Caco-2 (cell line): ENCODE data around the gene BZW2. TPM values are rescaled to one million over a fixed set of nuclear protein-coding genes. Genes with fewer than 3 reads are reported as not detected.

ENCODE experiments used
- BruUV-seq: library from RNA; stranded (reverse); fragments of 400-500 nt; replicated peaks from 2 replicates; lab custom pipeline; 2021; lab: Mats Ljungman, UMichigan
- CTCF ChIA-PET: fragments of 300-600 bp; sonication (Branson Sonifier 250); formaldehyde crosslinking; loops from one replicate; lab custom pipeline; 2022; ENCODE audit warnings: antibody characterized with exemption; lab: Charles Lee
- POLR2A ChIA-PET: fragments of 300-600 bp; sonication (Branson Sonifier 250); formaldehyde crosslinking; loops from one replicate; lab custom pipeline; 2022; ENCODE audit warnings: antibody characterized with exemption; lab: Charles Lee
- DNase-seq, 2 experiments: peaks; one replicate each; pipeline versions ENCODE4 v3.0.0 to v3.0.0-alpha.2; 2020 to 2022
- H3K27me3 ChIP-seq: replicated peaks from 2 replicates; pipeline ENCODE4 v1.6.0; 2011; ENCODE audit warnings: low read length; ENCODE audit not compliant: control insufficient read depth, insufficient read depth
- H3K36me3 ChIP-seq: 2 replicates; pipeline ENCODE4 v1.5.1; 2011; ENCODE audit warnings: low read length; ENCODE audit not compliant: control insufficient read depth, insufficient read depth
- H3K4me1 ChIP-seq: fragments of 250-450 bp; sonication (Bioruptor Pico); 2 replicates; pipeline ENCODE4 v1.5.1; 2020; ENCODE audit warnings: mild to moderate bottlenecking
- H3K4me3 ChIP-seq: 2 replicates; pipeline ENCODE4 v1.5.1; 2011; ENCODE audit warnings: low read depth, mild to moderate bottlenecking, control low read depth, low read length
- H3K9me3 ChIP-seq: fragments of 250-450 bp; sonication (Bioruptor Pico); 2 replicates; pipeline ENCODE4 v1.5.1; 2020; ENCODE audit warnings: mild to moderate bottlenecking, moderate library complexity
- H3K27ac Mint-ChIP-seq: one replicate; pipeline ENCODE4 v1.8.0; 2022; ENCODE audit warnings: mixed read lengths; ENCODE audit not compliant: unreplicated experiment
- H3K27me3 Mint-ChIP-seq: one replicate; pipeline ENCODE4 v1.8.0; 2022; ENCODE audit warnings: mixed read lengths; ENCODE audit not compliant: insufficient read depth, unreplicated experiment
- H3K36me3 Mint-ChIP-seq: one replicate; pipeline ENCODE4 v1.8.0; 2022; ENCODE audit warnings: mild to moderate bottlenecking, mixed read lengths; ENCODE audit not compliant: insufficient read depth, unreplicated experiment
- H3K4me1 Mint-ChIP-seq: one replicate; pipeline ENCODE4 v1.8.0; 2022; ENCODE audit warnings: low read depth, mixed read lengths; ENCODE audit not compliant: unreplicated experiment
- H3K4me3 Mint-ChIP-seq: one replicate; pipeline ENCODE4 v1.8.0; 2022; ENCODE audit warnings: mild to moderate bottlenecking, moderate library complexity, mixed read lengths; ENCODE audit not compliant: unreplicated experiment
- H3K9me3 Mint-ChIP-seq: one replicate; pipeline ENCODE4 v1.8.0; 2022; ENCODE audit warnings: mixed read lengths; ENCODE audit not compliant: unreplicated experiment
- intact Hi-C: fragments of 100-400 bp; cut with micrococcal nuclease; formaldehyde crosslinking; loops from one replicate; pipeline ENCODE4 v1.10.0; 2022; ENCODE audit not compliant: unreplicated experiment
- total RNA-seq: library from RNA; stranded (reverse); gene quantifications from 2 replicates; pipeline ENCODE4 v1.2.3, GENCODE V29; 2022
- TF ChIP-seq, protein P1 (sequence below), 2 experiments: fragments of 200-600 bp in 1 of 2; IDR thresholded peaks; 1 replicate in 1 of 2; 2 replicates in 1 of 2; pipeline versions ENCODE4 v1.5.1 to v1.8.0; 2011 to 2022; ENCODE audit warnings: antibody characterized with exemption in 1 of 2, control low read depth in 1 of 2, inconsistent platforms in 1 of 2, low read depth in 1 of 2, low read length in 1 of 2, mild to moderate bottlenecking in 1 of 2, moderate library complexity in 1 of 2; ENCODE audit not compliant: insufficient read depth in 1 of 2, severe bottlenecking in 1 of 2, unreplicated experiment in 1 of 2

Gene BZW2
- total RNA-seq, 1 experiment from 2014 or later = 148 TPM

DNA sequence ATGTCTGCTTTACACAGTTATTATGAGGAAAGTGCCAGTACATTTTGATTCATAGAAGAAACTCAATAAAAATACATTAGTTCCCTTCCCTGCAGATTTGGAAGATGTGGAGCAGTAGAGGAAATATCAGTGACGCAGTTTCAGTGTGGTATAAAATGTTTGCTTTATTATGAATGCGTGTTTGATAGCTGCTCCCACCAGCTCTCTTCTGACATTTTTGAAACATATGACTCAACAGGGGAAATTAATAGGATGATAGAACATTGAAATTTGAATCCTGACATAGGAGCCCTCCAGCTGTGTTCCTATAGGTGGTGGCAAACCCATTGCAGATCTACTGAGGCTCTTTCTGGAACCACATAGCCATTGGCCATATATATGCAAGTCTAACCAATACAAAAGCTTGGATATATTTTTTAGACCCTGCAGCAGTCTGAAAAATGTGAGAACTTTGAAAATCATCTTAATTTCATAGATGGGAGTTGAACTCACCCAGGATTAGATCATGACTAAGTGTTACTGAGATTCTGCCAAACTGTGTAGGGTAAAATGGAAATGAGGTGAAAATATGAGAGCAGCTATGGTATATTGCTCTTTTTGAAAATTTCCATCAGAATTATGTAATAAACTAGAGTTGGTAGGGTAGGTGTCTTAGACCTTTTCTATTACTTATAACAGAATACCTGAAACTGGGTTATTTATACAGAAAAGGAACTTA, 47.8 kb downstream of the BZW2 start:
- Histone ChIP-seq H3K36me3 (peaks cover 2% of the 10 kb centered on the region; the same call in 1 of the 2 replicates), H3K4me3 (no peak overlapping the region), H3K4me1 (no peaks in the 10 kb centered on the region), H3K27me3 (no peaks in the 10 kb centered on the region), H3K9me3 (no peaks in the 10 kb centered on the region)
- Mint-ChIP-seq H3K36me3 (peaks cover 95% of the 10 kb centered on the region), H3K27ac (no peak overlapping the region), H3K4me3 (no peak overlapping the region), H3K4me1 (no peaks in the 10 kb centered on the region), H3K9me3 (no peaks in the 10 kb centered on the region), H3K27me3 (no peaks in the 10 kb centered on the region)
- ChIA-PET CTCF (interaction anchor here (1.7 kb wide), 1 partner anchor 110 kb away, joined by 7 read pairs; the partner anchor contains the start of gene AGR2), POLR2A (no interaction called here)
- TF ChIP-seq, protein P1, sequence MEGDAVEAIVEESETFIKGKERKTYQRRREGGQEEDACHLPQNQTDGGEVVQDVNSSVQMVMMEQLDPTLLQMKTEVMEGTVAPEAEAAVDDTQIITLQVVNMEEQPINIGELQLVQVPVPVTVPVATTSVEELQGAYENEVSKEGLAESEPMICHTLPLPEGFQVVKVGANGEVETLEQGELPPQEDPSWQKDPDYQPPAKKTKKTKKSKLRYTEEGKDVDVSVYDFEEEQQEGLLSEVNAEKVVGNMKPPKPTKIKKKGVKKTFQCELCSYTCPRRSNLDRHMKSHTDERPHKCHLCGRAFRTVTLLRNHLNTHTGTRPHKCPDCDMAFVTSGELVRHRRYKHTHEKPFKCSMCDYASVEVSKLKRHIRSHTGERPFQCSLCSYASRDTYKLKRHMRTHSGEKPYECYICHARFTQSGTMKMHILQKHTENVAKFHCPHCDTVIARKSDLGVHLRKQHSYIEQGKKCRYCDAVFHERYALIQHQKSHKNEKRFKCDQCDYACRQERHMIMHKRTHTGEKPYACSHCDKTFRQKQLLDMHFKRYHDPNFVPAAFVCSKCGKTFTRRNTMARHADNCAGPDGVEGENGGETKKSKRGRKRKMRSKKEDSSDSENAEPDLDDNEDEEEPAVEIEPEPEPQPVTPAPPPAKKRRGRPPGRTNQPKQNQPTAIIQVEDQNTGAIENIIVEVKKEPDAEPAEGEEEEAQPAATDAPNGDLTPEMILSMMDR (IDR thresholded peaks at IDR 0.05; ENCODE audit: insufficient read depth in 1 of 2, low read depth in 1 of 2, low read length in 1 of 2, severe bottlenecking in 1 of 2, unreplicated experiment in 1 of 2) = no peak
- intact Hi-C loops = loop anchor here (2.0 kb wide), 1 partner anchor 225 kb away; no protein-coding TSS in a partner anchor
- BruUV-seq = no TSS peak
- DNase-seq = no peak

DNA sequence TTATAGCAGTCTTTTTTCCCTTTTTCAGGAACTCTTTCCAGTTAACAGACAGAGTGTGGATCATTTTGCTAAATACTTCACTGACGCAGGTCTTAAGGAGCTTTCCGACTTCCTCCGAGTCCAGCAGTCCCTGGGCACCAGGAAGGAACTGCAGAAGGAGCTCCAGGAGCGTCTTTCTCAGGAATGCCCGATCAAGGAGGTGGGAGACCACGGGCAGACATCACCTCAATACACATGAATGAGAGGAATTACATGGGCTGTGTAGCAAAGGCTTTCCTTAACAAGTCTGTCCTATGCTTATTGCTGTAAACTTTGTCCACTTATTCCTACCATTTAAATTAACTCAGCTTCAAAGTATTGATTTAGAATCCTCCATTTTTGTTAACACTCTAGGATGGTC, 48.8 kb downstream of the BZW2 start:
- H3K9me3 ChIP-seq = no peaks in the 10 kb centered on the region
- ChIA-PET CTCF (interaction anchor here (1.2 to 1.7 kb wide), 3 partner anchors 107 to 223 kb away, joined by 5 to 8 read pairs (median 7); partner anchors contain the start of gene AGR2), POLR2A (no interaction called here)
- H3K27me3 Mint-ChIP-seq = no peaks in the 10 kb centered on the region
- no peak overlapping the region for H3K4me3 Mint-ChIP-seq
- peaks cover 2% of the 10 kb centered on the region; the same call in 1 of the 2 replicates for H3K36me3 ChIP-seq
- H3K4me1 ChIP-seq = no peaks in the 10 kb centered on the region
- no peak overlapping the region for H3K27ac Mint-ChIP-seq
- no peaks in the 10 kb centered on the region for H3K9me3 Mint-ChIP-seq
- H3K36me3 Mint-ChIP-seq = peaks cover 95% of the 10 kb centered on the region
- no peaks in the 10 kb centered on the region for H3K4me1 Mint-ChIP-seq
- H3K27me3 ChIP-seq = no peaks in the 10 kb centered on the region
- H3K4me3 ChIP-seq = no peak overlapping the region
- DNase-seq = no peak
- intact Hi-C loops = loop anchor here (1.0 to 5.0 kb wide), 3 partner anchors 58 to 263 kb away; partner anchors contain the start of gene TSPAN13
- TF ChIP-seq, protein P1 (IDR thresholded peaks at IDR 0.05; ENCODE audit: insufficient read depth in 1 of 2, low read depth in 1 of 2, low read length in 1 of 2, severe bottlenecking in 1 of 2, unreplicated experiment in 1 of 2) = no peak
- BruUV-seq = no TSS peak

DNA sequence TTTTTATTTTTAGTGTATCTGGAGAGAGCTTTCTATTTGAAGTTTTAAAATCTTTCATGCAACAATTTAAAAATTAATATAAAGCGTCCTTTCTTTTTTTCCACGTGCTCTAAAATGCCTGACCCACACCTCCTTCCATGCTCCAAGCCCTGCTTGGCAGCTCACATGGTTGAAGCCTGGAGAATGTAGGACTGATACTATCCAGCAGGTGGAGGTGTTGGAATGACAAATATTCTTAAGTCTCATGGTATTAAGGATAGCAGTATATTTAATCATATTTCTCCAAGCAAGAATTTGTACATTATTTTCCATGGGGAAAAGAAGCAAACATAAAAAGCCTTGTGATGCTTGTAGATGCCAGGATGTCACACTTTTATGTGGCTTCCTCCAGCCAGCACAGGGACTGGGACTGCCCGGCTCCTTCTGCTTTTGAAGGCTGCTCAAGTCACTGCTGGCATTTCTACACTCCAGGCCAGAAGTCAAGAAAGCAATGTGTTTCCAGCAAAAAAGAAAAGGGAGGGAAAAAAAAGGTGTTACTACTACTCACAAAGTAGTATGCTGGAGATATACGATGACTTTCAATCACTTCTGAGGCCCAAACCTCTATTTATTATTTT, 49.7 kb downstream of the BZW2 start:
- ChIA-PET POLR2A (no interaction called here), CTCF (interaction anchor here (0.6 to 1.7 kb wide), 4 partner anchors 75 to 222 kb away, joined by 3 to 8 read pairs (median 6); partner anchors contain the start of gene AGR2)
- Mint-ChIP-seq H3K27ac (no peak overlapping the region), H3K4me3 (no peak overlapping the region), H3K4me1 (no peaks in the 10 kb centered on the region), H3K27me3 (no peaks in the 10 kb centered on the region), H3K9me3 (no peaks in the 10 kb centered on the region), H3K36me3 (peaks cover 95% of the 10 kb centered on the region)
- Histone ChIP-seq H3K4me1 (no peaks in the 10 kb centered on the region), H3K36me3 (peaks cover 2% of the 10 kb centered on the region; the same call in 1 of the 2 replicates), H3K9me3 (no peaks in the 10 kb centered on the region), H3K4me3 (no peak overlapping the region), H3K27me3 (no peaks in the 10 kb centered on the region)
- DNase-seq = peak; percentile 54 to 67
- TF ChIP-seq, protein P1 (IDR thresholded peaks at IDR 0.05; ENCODE audit: insufficient read depth in 1 of 2, low read depth in 1 of 2, low read length in 1 of 2, severe bottlenecking in 1 of 2, unreplicated experiment in 1 of 2) = peak; percentile 68 to 71
- intact Hi-C loops = loop anchor here (1.0 to 5.0 kb wide), 3 partner anchors 58 to 263 kb away; partner anchors contain the start of gene TSPAN13
- BruUV-seq = no TSS peak
